Mesothelial cell of epicardium (in vitro differentiated cells): Measurements from ENCODE around the gene RAP1A. TPM values are rescaled to one million over a fixed set of nuclear protein-coding genes. Genes with fewer than 3 reads are reported as not detected.

Experiments
- DNase-seq, 2 experiments: peaks; one replicate each; pipeline ENCODE4 v3.0.0; 2021; ENCODE audit warnings: low spot score in 2 of 2; ENCODE audit not compliant: unreplicated experiment in 2 of 2
- H3K27ac Mint-ChIP-seq: 2 replicates; pipeline ENCODE4 v1.8.0; 2021; ENCODE audit warnings: mixed read lengths
- H3K27me3 Mint-ChIP-seq: 2 replicates; pipeline ENCODE4 v1.8.0; 2021; ENCODE audit warnings: low read depth, mixed read lengths
- H3K36me3 Mint-ChIP-seq: 2 replicates; pipeline ENCODE4 v1.8.0; 2021; ENCODE audit warnings: mixed read lengths
- H3K4me1 Mint-ChIP-seq: 2 replicates; pipeline ENCODE4 v1.8.0; 2021; ENCODE audit warnings: mixed read lengths
- H3K4me3 Mint-ChIP-seq: 2 replicates; pipeline ENCODE4 v1.8.0; 2021; ENCODE audit warnings: mild to moderate bottlenecking, moderate library complexity, mixed read lengths
- H3K9me3 Mint-ChIP-seq: 2 replicates; pipeline ENCODE4 v1.8.0; 2021; ENCODE audit warnings: mixed read lengths
- CTCF ChIP-seq: fragments of 200-600 bp; sonication (generic); IDR thresholded peaks from one replicate; pipeline ENCODE4 v1.5.0; 2021; ENCODE audit warnings: antibody characterized with exemption; ENCODE audit not compliant: unreplicated experiment
- total RNA-seq: library from RNA; stranded (reverse); gene quantifications from 3 replicates; pipeline ENCODE4 v1.2.1, GENCODE V29; 2021

Gene RAP1A
- total RNA-seq, 1 donor from 2014 or later = 28.3 TPM

GRCh38 chr1:111745675-111746613 is 126.4 kb downstream of the RAP1A start:
- Mint-ChIP-seq H3K27ac (no peak overlapping the region), H3K9me3 (no peaks in the 10 kb centered on the region), H3K36me3 (no peaks in the 10 kb centered on the region), H3K4me1 (peaks cover 11% of the 10 kb centered on the region), H3K27me3 (peaks cover 53% of the 10 kb centered on the region), H3K4me3 (no peak overlapping the region)
- TF ChIP-seq CTCF = no peak
- DNase-seq = no peak

GRCh38 chr1:111746614-111746999 is 127.0 kb downstream of the RAP1A start:
- peaks cover 52% of the 10 kb centered on the region for H3K27me3 Mint-ChIP-seq
- no peaks in the 10 kb centered on the region for H3K36me3 Mint-ChIP-seq
- no peak overlapping the region for H3K4me3 Mint-ChIP-seq
- peaks cover 11% of the 10 kb centered on the region for H3K4me1 Mint-ChIP-seq
- H3K27ac Mint-ChIP-seq = no peak overlapping the region
- no peaks in the 10 kb centered on the region for H3K9me3 Mint-ChIP-seq
- no peak for TF ChIP-seq CTCF
- DNase-seq = no peak

GRCh38 chr1:111747282-111747734 is 127.7 kb downstream of the RAP1A start:
- Mint-ChIP-seq H3K9me3 (no peaks in the 10 kb centered on the region), H3K36me3 (no peaks in the 10 kb centered on the region), H3K27me3 (peaks cover 50% of the 10 kb centered on the region), H3K4me1 (peaks cover 11% of the 10 kb centered on the region), H3K27ac (no peak overlapping the region), H3K4me3 (no peak overlapping the region)
- peak; percentile 17 for TF ChIP-seq CTCF
- no peak for DNase-seq

- H3K4me3 Mint-ChIP-seq = no peak overlapping the region
- peaks cover 45% of the 10 kb centered on the region for H3K27me3 Mint-ChIP-seq
- H3K27ac Mint-ChIP-seq = no peak overlapping the region
- TF ChIP-seq CTCF = no peak
- no peak for DNase-seq
- no peaks in the 10 kb centered on the region for H3K9me3 Mint-ChIP-seq
- peaks cover 11% of the 10 kb centered on the region for H3K4me1 Mint-ChIP-seq
- no peaks in the 10 kb centered on the region for H3K36me3 Mint-ChIP-seq
Observed at GRCh38 chr1:111747947-111748346, 128.4 kb downstream of the RAP1A start.

- peaks cover 12% of the 10 kb centered on the region for H3K4me1 Mint-ChIP-seq
- H3K36me3 Mint-ChIP-seq = no peaks in the 10 kb centered on the region
- no peak overlapping the region for H3K27ac Mint-ChIP-seq
- H3K9me3 Mint-ChIP-seq = no peaks in the 10 kb centered on the region
- no peak for DNase-seq
- no peak overlapping the region for H3K4me3 Mint-ChIP-seq
- TF ChIP-seq CTCF = no peak
- peaks cover 36% of the 10 kb centered on the region for H3K27me3 Mint-ChIP-seq
Observed at GRCh38 chr1:111749628-111750027, 130.0 kb downstream of the RAP1A start.
